Heart right ventricle (tissue), 16 donors: Measurements from ENCODE around the gene ZNHIT2. TPM values are rescaled to one million over a fixed set of nuclear protein-coding genes. Genes with fewer than 3 reads are reported as not detected.

Source experiments
- ATAC-seq, 8 donors: fragments of 200-7000 bp; cut with Tn5 transposase; one replicate each; pipeline ENCODE4 v1.9.1; 2020; ENCODE audit warnings: mild to moderate bottlenecking in 8 of 8, moderate library complexity in 8 of 8, moderate number of reproducible peaks in 1 of 8
- DNase-seq, 2 donors: peaks; one replicate each; pipeline ENCODE4 v3.0.0-alpha.2; 2020
- H3K27ac ChIP-seq, 10 donors: fragments of 200-600 bp; sonication (generic) in 2 of 10; one replicate each; pipeline versions ENCODE4 v1.5.0 to v1.8.0; 2020 to 2022; ENCODE audit warnings: mild to moderate bottlenecking in 3 of 10
- H3K27me3 ChIP-seq, 7 donors: fragments of 200-600 bp; one replicate each; pipeline ENCODE4 v1.8.0; 2021 to 2022; ENCODE audit warnings: mild to moderate bottlenecking in 2 of 7
- H3K36me3 ChIP-seq, 9 donors: fragments of 200-600 bp; sonication (generic) in 1 of 9; one replicate each; pipeline versions ENCODE4 v1.5.0 to v1.8.0; 2020 to 2022; ENCODE audit warnings: mild to moderate bottlenecking in 2 of 9
- H3K4me1 ChIP-seq, 9 donors: fragments of 200-600 bp; sonication (generic) in 1 of 9; one replicate each; pipeline versions ENCODE4 v1.5.0 to v1.8.0; 2020 to 2022; ENCODE audit warnings: mild to moderate bottlenecking in 4 of 9
- H3K4me3 ChIP-seq, 10 donors: fragments of 200-600 bp; sonication (generic) in 2 of 10; one replicate each; pipeline versions ENCODE4 v1.5.0 to v1.8.0; 2020 to 2022; ENCODE audit warnings: mild to moderate bottlenecking in 7 of 10, moderate library complexity in 2 of 10
- H3K9me3 ChIP-seq, 11 donors: fragments of 200-600 bp in 10 of 11; sonication (generic) in 2 of 11; one replicate each; pipeline versions ENCODE4 v1.5.0 to v1.8.0; 2013 to 2022; ENCODE audit warnings: mild to moderate bottlenecking in 2 of 11, control low read depth in 1 of 11, moderate library complexity in 1 of 11
- WGBS, 2 donors: extraction: QIAGEN DNeasy Blood & Tissue Kit; methylation state at CpG; one replicate each; pipeline ENCODE4 v1.1.7; 2013; ENCODE audit warnings: inconsistent platforms in 1 of 2; 5-methylcytosine and 5-hydroxymethylcytosine counted together
- intact Hi-C, 10 donors: fragments of 100-400 bp; cut with DNase I; formaldehyde crosslinking; loops; one replicate each; pipeline versions ENCODE4 v1.11.1 to v1.14.2; 2022
- polyA plus RNA-seq, 2 donors: library from polyadenylated mRNA; stranded (reverse); fragments of 200-250 nt; gene quantifications; one replicate each; pipeline ENCODE4 v1.2.3, GENCODE V29; 2013
- total RNA-seq, 10 donors: library from RNA; stranded (reverse); fragmentation: NEBNext Ultra II Directional in 3 of 10; extraction: Animal tissue kit (Norgen Biotek cat#: 25700) in 3 of 10; gene quantifications; one replicate each; pipeline versions ENCODE4 v1.2.1 to v1.2.4, GENCODE V29; 2021 to 2023
- TF ChIP-seq, protein P1 (sequence below), 9 donors: fragments of 200-600 bp; sonication (generic) in 2 of 9; IDR thresholded peaks; one replicate each; pipeline versions ENCODE4 v1.5.0 to v1.8.0; 2021 to 2022; ENCODE audit warnings: antibody characterized with exemption in 9 of 9, mild to moderate bottlenecking in 5 of 9, moderate library complexity in 1 of 9
- donor health status: Arrhythmogenic right ventricular cardiomyopathy.
- donor health status: ischemic (EF 13 %, LVEDD 7.1; RV severe dilation, severe dysfunction).
- donor health status: healthy with polysubstance abuse.
- donor health status: DM: no; HTN: yes; CAD: no.
- donor health status: DM: no; HTN: no; CAD: no.
- donor health status: ischemic (EF 25% LVEDD 6.9; RV normal size, moderate dysfunction).
- donor health status: ischemic (EF 25% LVEDD 5.7; RV mildly dilated, moderate dysfunction).
- donor health status: healthy.
- donor health status: DM: yes; HTN: yes; CAD: no.
- donor health status: Ischemic cardiomyopathy.
- donor health status: ischemic (EF 35%, LVEDD 5.7; RV mildly dilated, moderate dysfunction).
- donor health status: nonischemic (EF 11% LVEDD 7.7; RV severe dilation, severe dysfunction).
- donor health status: DM: yes; HTN: yes; CAD: no.
- donor health status: PGD.
- donor health status: ischemic (EF 29% LVEDD 5.4; RV normal size, mild dysfunction).
- donor health status: nonischemic (EF 23%, LVEDD 6.1; RV moderate dilation, normal function).

ZNHIT2 gene
- total and polyA plus RNA-seq, 12 donors, result 4.3 to 17.5 (median 6.6) TPM

DNA sequence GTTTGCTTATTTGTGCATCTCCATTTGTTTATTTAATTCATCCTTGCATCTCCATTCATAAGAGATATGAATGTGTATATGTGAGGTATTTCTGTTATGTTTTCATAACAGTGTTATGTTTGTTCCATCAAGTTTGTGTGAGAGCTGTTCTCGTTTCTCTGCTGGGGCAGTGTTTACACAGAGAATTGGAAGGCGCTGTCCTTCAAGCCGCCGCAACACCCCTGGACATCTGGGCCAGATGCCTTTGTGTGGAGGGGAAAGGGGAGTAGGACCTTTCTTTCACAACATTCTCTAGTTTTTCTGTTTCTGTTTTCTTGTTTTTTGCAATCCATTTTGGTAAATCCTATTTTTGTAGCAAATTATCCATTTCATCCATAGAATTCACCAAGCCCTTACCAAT is 12.9 kb downstream of the ZNHIT2 start:
- peak in 4 of 8 donors; percentile 36 to 79 (median 46) for ATAC-seq
- H3K4me1 ChIP-seq, result peaks cover 0 to 54% (median 36%) of the 10 kb centered on the region in 9 donors
- intact Hi-C loops, result no loop called here
- H3K27ac ChIP-seq, result peak overlapping the region; percentile 11 to 83 (median 74)
- no peak overlapping the region for H3K4me3 ChIP-seq
- no peak for DNase-seq
- no peaks in the 10 kb centered on the region for H3K27me3 ChIP-seq
- no peaks in the 10 kb centered on the region for H3K9me3 ChIP-seq
- TF ChIP-seq, protein P1, sequence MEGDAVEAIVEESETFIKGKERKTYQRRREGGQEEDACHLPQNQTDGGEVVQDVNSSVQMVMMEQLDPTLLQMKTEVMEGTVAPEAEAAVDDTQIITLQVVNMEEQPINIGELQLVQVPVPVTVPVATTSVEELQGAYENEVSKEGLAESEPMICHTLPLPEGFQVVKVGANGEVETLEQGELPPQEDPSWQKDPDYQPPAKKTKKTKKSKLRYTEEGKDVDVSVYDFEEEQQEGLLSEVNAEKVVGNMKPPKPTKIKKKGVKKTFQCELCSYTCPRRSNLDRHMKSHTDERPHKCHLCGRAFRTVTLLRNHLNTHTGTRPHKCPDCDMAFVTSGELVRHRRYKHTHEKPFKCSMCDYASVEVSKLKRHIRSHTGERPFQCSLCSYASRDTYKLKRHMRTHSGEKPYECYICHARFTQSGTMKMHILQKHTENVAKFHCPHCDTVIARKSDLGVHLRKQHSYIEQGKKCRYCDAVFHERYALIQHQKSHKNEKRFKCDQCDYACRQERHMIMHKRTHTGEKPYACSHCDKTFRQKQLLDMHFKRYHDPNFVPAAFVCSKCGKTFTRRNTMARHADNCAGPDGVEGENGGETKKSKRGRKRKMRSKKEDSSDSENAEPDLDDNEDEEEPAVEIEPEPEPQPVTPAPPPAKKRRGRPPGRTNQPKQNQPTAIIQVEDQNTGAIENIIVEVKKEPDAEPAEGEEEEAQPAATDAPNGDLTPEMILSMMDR (IDR thresholded peaks at IDR 0.05), result no peak
- peaks cover 0 to 60% (median 29%) of the 10 kb centered on the region in 9 donors for H3K36me3 ChIP-seq
- 55% methylated on average over 4 of the region's 4 CpGs for WGBS, 2 donors

DNA sequence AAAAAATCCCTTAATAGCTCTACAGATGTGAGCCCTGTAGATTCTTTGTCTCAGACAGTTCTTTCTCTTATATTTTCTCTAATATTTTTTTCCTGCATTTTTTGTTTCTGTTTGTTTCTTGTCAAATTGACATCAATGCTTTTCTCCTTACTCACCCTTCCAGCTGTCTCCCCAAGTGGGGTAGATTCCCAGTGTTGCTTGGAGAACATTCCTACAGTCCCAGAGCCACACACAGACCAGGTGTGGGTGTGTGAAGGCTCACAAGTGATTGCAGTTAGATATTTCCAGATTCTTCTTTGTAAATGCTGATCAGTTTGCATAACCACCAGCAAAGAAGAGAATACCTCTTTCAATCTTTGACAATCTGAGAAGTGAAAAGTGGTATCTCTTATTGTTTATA is 14.0 kb downstream of the ZNHIT2 start:
- no peaks in the 10 kb centered on the region for H3K9me3 ChIP-seq
- H3K36me3 ChIP-seq, result peaks cover 0 to 58% (median 18%) of the 10 kb centered on the region in 9 donors
- DNase-seq (no peak), ATAC-seq (no peak)
- peak overlapping the region; percentile 11 to 83 (median 74) for H3K27ac ChIP-seq
- TF ChIP-seq, protein P1 (IDR thresholded peaks at IDR 0.05), result no peak
- intact Hi-C loops, result no loop called here
- no peaks in the 10 kb centered on the region for H3K27me3 ChIP-seq
- H3K4me1 ChIP-seq, result peaks cover 0 to 54% (median 36%) of the 10 kb centered on the region in 9 donors
- no peak overlapping the region for H3K4me3 ChIP-seq

DNA sequence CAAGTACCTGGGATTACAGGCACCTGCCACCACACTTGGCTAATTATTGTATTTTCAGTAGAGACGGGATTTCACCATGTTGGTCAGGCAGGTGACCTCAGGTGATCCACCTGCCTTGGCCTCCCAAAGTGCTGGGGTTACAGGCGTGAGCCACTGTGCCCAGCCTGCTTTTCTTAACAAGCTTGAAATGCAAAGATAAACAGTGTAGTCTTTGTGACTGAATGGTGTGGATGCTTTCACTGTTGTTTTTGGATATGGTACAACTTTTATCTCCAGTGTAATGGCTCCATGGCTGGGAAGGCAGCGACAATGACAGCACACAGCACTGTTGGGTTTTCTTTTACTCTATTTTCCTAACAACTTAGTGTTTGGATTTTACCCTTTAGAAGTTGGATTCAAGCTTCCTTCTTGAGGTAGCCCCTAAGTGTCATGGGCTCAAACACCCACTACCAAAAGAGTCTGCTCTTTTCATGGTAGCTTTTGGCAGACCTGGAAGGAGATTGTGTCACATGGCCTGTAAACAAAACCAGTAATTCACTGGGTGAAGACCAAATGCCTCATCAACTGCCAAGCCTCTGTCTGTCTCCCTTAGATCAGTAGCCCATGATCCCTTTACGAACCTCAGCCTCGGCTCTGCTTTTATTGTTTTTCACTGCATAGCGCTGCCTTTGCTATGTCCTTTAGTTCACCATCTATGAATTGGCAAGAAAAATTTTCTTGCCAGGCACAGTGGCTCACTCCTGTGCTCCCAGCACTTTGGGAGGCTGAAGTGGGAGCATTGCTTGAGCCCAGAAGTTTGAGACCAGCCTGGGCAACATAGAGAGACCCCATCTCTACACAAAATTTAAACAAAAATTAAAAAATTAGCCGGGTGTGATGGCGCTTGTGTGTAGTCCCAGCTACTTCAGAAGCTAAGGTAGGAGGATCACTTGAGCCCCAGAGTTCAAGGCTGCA is 15.1 kb downstream of the ZNHIT2 start:
- DNase-seq, result no peak
- H3K36me3 ChIP-seq, result peaks cover 0 to 58% (median 7%) of the 10 kb centered on the region in 9 donors
- peaks cover 0 to 59% (median 38%) of the 10 kb centered on the region in 9 donors for H3K4me1 ChIP-seq

GRCh38 chr11:65100674-65101350 is 16.7 kb downstream of the ZNHIT2 start:
- ATAC-seq, result no peak
- WGBS, 2 donors, result 77 to 83% methylated on average over 6 of the region's 6 CpGs
- intact Hi-C loops, result loop anchor here in 1 of 10 donors (2.0 kb wide), 1 partner anchor 72 kb away; no protein-coding TSS in a partner anchor
- Histone ChIP-seq H3K27me3 (no peaks in the 10 kb centered on the region), H3K9me3 (no peaks in the 10 kb centered on the region), H3K27ac (peak overlapping the region in 6 of 10 donors; percentile 70 to 83 (median 79)), H3K4me3 (no peak overlapping the region), H3K36me3 (peaks cover 0 to 52% (median 9%) of the 10 kb centered on the region in 9 donors), H3K4me1 (peaks cover under 1 to 67% (median 46%) of the 10 kb centered on the region in 9 donors)
- TF ChIP-seq, protein P1 (IDR thresholded peaks at IDR 0.05), result peak in 1 of 9 donors; percentile 9
- DNase-seq, result no peak

More for the DNA sequence above, 15.1 kb downstream of the ZNHIT2 start:
- no peaks in the 10 kb centered on the region for H3K27me3 ChIP-seq
- H3K4me3 ChIP-seq, result no peak overlapping the region
- ATAC-seq, result peak; percentile 20 to 73 (median 69)
- peak overlapping the region; percentile 11 to 83 (median 74) for H3K27ac ChIP-seq
- TF ChIP-seq, protein P1 (IDR thresholded peaks at IDR 0.05), result no peak
- 58 to 61% methylated on average over 8 of the region's 8 CpGs for WGBS, 2 donors
- no peaks in the 10 kb centered on the region for H3K9me3 ChIP-seq
- intact Hi-C loops, result no loop called here
